Measurements from ENCODE around the gene ZNRF1.
A peak's percentile ranks its signal among the peaks of the same experiment; 100 is the strongest.

Gene ZNRF1

DNA sequence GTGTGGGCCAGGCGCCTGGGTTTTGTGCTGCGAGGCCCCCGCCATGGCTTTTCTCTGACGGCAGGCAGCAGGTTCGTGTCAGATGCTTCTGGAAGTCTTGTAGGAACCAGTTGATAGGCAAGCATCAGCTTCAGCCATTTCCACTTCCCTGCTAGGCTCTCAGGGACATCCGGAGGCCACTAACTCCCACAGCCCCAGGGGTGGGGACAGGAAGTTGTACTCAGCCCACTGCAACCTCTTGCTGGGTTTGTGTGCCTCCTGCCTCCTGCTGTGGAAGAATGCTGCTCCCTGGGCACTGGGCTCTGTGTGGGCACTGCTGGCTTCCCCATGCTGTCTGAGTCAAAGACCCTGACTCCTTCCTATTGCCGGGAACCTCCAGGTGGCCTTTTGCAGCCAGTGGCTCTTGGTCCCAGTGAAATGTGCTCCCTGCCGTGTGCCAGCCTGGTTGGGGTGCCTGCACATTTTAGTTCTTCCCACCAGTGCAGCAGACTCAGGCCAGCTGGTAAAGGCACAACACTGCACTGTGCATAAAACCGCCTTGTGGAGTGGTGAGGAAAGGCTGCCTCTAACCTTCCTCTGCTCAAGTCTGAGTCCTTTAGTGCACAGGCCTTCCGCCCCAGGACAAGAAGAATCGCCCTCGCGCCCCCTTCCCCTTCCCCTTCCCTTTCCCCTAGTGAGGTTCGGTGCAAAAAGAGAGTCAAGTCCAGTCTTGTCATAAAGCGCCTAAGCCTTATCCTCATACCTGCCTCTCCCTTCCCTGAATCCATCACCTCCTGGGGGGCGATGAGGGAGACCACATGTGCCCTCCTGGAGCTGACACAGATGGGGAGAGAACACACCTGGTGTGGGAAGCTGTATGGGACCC is 101.1 kb downstream of the ZNRF1 start:
- DNase-seq = peak; percentile 51

GRCh38 chr16:75100603-75100990 is 101.8 kb downstream of the ZNRF1 start:
- no peak for DNase-seq

- DNase-seq = no peak
Observed at GRCh38 chr16:75101635-75102034, 102.8 kb downstream of the ZNRF1 start.

GRCh38 chr16:75102595-75102994 is 103.8 kb downstream of the ZNRF1 start:
- DNase-seq = no peak

DNA sequence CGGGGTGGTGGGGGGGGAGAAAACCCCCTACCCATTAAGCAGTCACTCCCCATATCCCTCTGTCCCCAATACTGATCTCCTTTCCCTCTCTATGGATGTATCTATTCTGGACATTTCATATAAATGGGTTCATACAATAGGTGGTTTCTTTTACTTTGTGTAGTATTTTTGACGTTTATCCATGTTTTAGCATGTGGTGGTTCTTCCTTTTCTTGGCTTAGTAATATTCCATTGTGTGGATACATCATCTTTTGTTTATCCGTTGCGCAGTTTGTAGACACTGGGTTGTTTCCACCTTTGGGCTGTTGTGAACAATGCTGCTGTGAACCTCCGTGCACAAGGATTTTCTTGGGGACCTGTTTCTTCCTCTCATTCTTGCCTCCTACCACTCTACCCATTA is 105.2 kb downstream of the ZNRF1 start:
- DNase-seq = no peak

DNA sequence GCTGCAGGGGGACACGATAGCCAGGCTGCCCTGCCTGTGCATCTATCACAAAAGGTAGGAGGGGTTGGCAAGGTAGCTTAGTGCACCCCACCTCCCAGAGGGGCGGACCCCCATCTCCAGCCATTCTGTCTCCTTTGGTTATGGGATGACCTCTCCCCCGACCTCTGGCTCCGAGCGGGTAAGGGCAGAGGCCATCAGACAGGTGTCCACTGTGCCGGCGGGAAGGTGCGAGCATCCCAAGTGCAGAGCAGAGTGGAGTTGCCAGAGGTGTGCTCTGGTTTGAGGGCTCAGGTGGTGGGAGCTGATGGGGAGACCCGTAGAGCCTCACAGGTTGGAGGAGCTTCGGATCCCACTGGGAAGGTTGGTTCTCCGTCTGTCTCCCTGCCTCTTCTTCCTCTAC is 106.0 kb downstream of the ZNRF1 start:
- DNase-seq = no peak

- no peak for DNase-seq
Observed at GRCh38 chr16:75105306-75106061, 106.7 kb downstream of the ZNRF1 start.

- DNase-seq = no peak
Observed at GRCh38 chr16:75106351-75107274, 107.8 kb downstream of the ZNRF1 start.

GRCh38 chr16:75107505-75107904 is 108.7 kb downstream of the ZNRF1 start:
- no peak for DNase-seq

DNA sequence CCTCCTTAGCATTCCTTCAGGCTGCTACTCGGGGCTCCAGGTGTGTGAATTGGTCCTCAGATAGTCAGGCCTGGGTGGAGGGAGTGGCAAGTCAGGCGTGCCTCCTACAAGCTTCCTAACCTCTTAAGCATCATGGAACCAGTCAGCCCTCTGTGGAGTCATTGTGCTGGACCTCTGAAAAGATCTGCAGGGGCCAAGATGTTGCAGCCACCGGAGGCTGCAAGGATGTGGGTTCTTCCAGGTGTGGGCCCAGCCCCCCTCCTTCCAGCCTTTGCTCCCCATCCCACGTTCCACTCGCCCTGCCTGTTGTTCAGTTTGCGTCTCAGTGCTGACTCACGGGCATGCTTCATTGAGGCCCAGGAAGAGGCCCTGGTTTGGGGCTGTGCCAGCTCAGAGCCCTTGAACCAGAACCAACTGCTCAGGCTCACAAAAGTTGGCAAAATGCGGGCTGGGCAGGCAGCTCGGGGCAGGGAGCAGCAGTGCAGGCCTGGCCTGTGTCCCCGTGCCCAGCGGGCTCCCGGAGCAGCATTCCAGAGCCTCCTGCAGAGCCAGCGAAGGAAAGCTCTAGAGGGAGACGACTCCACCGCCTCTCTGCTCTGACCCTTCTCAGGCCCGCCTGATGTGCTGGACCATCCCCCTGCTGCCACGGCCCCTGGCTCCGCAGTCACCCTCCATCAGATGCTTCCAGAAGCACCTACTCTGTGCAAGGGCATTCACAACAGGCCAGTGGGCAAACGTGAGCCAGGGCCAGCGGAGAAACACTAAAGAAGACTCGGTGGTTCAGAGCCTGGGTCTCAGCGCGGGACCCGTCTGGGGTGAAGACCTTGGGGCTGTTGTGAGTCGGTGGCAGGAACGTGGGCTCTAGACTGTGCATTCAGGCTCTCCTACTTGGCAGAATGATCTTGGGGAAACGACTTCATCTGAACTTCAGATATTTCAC is 110.2 kb downstream of the ZNRF1 start:
- peak; percentile 86 for DNase-seq

DNA sequence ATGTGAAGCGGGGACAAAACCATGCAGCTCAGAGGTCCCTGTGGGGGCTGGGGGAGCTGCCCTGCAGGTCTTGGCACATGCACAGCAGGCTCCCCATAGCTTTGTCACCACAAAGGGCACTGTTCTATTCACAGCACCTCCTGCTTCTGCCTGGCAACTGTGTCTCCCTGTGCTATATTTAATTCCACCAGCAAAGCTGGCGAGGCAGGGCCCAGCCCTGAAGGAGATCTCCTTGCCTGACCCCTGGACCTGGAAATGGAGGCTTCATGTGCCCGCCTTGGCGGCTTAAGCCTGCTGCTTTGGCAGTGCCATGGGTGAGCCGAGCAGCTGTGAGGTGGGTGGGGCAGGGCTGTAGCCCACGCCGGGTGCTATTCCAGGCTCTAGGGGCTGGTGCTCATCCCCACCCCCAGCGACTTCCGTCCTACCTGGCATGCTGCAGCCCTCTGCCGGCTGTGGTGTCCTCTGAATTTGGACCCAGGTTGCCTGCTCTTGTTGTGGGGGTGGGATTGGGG is 111.0 kb downstream of the ZNRF1 start:
- no peak for DNase-seq

- peak; percentile 84 for DNase-seq
Observed at GRCh38 chr16:75110637-75111513, 112.1 kb downstream of the ZNRF1 start.

GRCh38 chr16:75111514-75111940 is 112.7 kb downstream of the ZNRF1 start:
- no peak for DNase-seq

GRCh38 chr16:75111961-75112733 is 113.3 kb downstream of the ZNRF1 start:
- no peak for DNase-seq

DNA sequence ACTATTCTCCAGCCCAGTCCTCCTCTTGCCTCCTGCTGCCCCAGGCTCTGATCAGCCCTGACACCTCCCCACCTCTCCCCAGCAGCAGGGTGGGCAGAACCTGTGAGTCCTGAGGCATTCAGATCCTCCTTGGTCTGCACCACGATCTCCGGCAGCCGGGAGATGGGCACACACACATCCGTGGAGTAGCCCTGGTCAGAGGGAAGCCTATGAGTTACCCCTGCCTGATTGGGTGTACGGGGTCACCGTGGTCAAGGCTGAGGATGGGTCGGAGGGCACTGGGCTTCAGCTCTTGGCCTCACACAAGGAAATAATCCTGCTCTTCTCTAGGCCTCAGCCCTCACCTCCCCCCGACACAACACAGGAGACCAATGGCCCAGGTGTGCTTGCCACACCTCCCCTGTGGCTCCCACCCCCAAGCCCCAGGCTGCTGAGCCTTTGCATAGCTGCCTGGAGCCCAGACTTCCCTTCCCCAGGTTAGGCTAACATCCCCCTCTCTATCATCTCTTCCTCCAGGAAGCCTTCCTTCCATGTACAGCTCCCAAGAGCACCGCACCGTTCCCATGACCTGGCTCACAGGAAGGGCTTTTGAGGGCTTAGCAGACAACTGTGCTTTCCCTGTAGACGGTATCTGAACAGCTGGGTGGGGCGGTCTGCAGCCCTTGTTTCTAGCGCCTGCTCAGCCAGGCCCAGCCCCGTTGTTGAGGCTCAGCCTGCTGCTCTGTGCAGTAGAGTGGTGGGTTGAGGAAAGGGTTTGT is 114.1 kb downstream of the ZNRF1 start:
- no peak for DNase-seq

DNA sequence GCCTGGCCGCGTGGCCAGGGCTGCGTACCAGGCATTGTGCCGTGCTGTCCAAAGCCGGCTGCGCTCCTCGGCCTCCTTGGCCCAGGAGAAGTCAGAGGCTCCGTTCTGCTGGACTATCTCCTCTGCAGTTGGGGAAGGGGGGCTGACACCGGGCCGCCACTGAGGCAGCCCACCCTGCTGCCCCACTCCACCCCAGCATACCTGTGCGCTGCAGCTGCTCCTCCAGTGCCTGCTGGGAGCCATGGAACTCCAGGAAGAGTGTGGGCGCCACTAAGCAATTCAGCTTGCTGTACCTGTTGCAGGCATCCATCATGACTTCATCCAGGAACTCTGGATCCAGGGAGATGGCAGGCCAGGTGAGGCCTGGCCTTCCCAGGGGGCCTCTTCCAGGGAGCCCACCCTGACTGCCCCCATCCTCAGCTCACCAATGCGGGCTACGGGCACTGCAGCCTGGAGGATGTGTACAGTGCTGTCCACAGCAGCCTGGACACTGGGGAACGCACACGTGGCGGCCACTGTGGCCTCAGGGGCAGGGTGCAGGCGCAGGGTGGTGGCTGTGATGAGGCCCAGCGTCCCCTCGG is 114.8 kb downstream of the ZNRF1 start:
- no peak for DNase-seq

- no peak for DNase-seq
Observed at GRCh38 chr16:75114179-75114945, 115.5 kb downstream of the ZNRF1 start.

All from activated naive CD4-positive, alpha-beta T cell treated with Interleukin-2 at 50 U/mL for 16 hours (primary cell).